Kidney epithelial cell (primary cell): ENCODE measurements around the gene IL2RG. TPM values are rescaled to one million over a fixed set of nuclear protein-coding genes. Genes with fewer than 3 reads are reported as not detected.

Experiments used
- DNase-seq: peaks from one replicate; pipeline ENCODE4 v3.0.0-alpha.2; 2010; ENCODE audit warnings: low read depth
- H3K27me3 ChIP-seq: 2 replicates; pipeline ENCODE4 v1.6.0; 2011; ENCODE audit warnings: low read length; ENCODE audit not compliant: control insufficient read depth, insufficient read depth
- H3K36me3 ChIP-seq: 2 replicates; pipeline ENCODE4 v1.5.1; 2011; ENCODE audit warnings: low read length; ENCODE audit not compliant: control insufficient read depth, insufficient read depth
- H3K4me3 ChIP-seq: 2 replicates; pipeline ENCODE4 v1.5.1; 2011; ENCODE audit warnings: low read depth, mild to moderate bottlenecking, control low read depth, low read length
- CTCF ChIP-seq: IDR thresholded peaks from 2 replicates; pipeline ENCODE4 v1.5.1; 2011; ENCODE audit warnings: mild to moderate bottlenecking, moderate library complexity, low read length, control low read depth, inconsistent platforms; ENCODE audit not compliant: insufficient read depth, poor library complexity, severe bottlenecking
- total RNA-seq: library from RNA; depleted of rRNA; stranded (reverse); fragments of >200 nt; gene quantifications from 2 replicates; pipeline ENCODE4 v1.2.3, GENCODE V29; 2015

The IL2RG gene
- total RNA-seq, 1 donor from 2014 or later = 0.08 TPM

DNA sequence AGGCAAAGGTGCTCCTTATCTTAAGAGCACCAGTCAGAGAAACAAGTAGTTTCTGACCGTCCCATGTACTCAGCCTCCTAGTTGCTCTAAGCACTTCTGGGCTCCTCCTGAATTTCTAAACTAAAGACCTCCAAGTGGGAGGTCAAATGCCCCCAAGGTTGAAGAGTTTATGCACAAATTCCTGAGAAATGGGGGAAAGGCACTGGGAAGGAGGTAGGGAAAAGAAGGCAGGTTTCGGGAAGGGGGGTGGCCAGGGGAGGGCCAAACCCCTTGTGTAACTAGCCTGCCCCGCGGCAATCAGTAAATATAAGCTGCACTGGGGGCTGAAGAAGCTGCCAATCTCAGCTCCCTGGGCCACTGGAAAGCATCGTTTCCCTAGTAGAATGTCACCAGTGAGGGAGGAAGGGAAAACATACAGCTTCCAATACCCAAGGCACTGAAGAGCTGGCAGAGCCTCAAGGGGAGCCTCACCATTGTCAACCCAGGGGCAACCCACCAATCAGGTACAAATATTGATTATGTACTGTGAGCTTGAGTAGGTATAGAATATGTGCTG is 12.3 kb downstream of the IL2RG start:
- no peak for DNase-seq
- Histone ChIP-seq H3K4me3 (no peak overlapping the region), H3K36me3 (no peaks in the 10 kb centered on the region), H3K27me3 (no peaks in the 10 kb centered on the region)
- TF ChIP-seq CTCF = no peak

GRCh38 chrX:71098302-71098701 is 13.1 kb downstream of the IL2RG start:
- H3K36me3 ChIP-seq = no peaks in the 10 kb centered on the region
- no peaks in the 10 kb centered on the region for H3K27me3 ChIP-seq
- peak; percentile 48 for TF ChIP-seq CTCF
- DNase-seq = no peak
- H3K4me3 ChIP-seq = no peak overlapping the region

DNA sequence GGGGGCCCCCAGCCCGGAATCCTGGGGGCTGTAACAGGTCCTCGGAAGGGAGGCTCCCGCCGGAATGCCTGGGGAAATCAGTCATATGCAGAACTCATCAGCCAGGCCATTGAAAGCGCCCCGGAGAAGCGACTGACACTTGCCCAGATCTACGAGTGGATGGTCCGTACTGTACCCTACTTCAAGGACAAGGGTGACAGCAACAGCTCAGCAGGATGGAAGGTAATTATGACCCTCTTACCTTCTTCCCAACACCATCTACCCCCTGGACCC is 14.7 kb downstream of the IL2RG start:
- TF ChIP-seq CTCF = no peak
- Histone ChIP-seq H3K4me3 (peak overlapping the region; percentile 48), H3K36me3 (no peaks in the 10 kb centered on the region), H3K27me3 (no peaks in the 10 kb centered on the region)
- DNase-seq = no peak

DNA sequence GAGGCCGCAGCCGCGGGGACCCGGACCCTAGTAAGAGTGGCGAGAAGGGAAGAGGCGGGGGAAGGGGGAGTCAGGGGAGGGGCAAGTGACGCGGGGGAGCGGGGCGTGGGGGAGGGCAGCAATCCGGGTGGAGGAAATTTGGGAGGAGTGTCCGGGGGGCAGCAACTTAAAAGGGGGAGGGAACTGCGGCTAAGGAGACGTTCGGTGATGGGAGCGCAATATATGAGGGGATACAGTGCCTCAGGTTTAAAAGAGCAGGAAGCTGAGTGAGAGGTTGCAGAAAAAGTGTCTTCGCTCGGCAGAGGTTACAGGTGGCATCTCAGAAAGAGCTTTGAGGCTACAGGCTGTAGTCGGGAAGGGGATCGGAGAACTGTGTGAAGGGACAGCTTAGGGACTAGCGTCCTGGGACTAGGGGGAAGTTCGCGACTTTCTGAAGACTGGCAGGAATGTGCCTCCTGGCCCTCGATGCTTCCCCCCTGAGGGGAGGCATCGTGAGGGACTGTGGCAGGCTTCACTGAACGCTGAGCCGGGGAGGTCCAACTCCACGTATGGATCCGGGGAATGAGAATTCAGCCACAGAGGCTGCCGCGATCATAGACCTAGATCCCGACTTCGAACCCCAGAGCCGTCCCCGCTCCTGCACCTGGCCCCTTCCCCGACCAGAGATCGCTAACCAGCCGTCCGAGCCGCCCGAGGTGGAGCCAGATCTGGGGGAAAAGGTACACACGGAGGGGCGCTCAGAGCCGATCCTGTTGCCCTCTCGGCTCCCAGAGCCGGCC is 15.2 kb downstream of the IL2RG start:
- Histone ChIP-seq H3K36me3 (no peaks in the 10 kb centered on the region), H3K4me3 (peak overlapping the region; percentile 48), H3K27me3 (no peaks in the 10 kb centered on the region)
- no peak for DNase-seq
- TF ChIP-seq CTCF = no peak

DNA sequence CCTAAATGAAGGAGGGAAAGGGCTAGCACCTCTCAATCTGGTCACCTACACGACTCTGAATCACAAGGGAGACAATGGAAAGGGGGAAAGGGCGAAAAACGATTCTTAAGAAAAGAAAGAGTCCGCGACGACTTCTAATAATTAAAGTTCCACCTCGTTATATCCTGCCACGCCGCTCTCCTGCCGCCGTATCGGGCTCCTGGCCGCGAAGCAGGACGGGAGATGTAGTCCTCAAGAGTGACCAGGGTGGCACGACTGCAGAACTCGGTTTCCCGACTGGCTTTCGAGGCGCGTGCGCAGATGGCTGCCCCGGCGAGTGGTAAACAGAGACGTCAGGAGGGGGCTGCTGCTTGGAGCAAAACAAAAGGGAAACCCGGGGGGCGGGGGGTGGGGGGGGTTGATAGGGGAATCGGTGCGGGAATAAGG is 15.8 kb downstream of the IL2RG start, which contains the start of gene FOXO4:
FOXO4 (plus strand) TSS at position 297 of the 426 bp plus-strand sequence. CDS start 678 bp downstream, outside the sequence.
- no peak for TF ChIP-seq CTCF
- DNase-seq = peak; percentile 44
- Histone ChIP-seq H3K4me3 (peak within 1 kb of the TSS; percentile 48), H3K36me3 (no peaks in the 10 kb centered on the region), H3K27me3 (no peaks in the 10 kb centered on the region)
